ENCODE results near the gene SPAG4. TPM values are rescaled to one million over a fixed set of nuclear protein-coding genes. Genes with fewer than 3 reads are reported as not detected.

SPAG4 gene
- total and polyA plus RNA-seq, 10 donors: 2.5 to 32.1 (median 11.5) TPM

- DNase-seq: peak; percentile 89
- Histone ChIP-seq H3K36me3 (peaks cover 0 to 12% (median 0%) of the 10 kb centered on the region in 6 donors), H3K4me1 (peaks cover 23 to 65% (median 47%) of the 10 kb centered on the region in 6 donors), H3K9me3 (no peaks in the 10 kb centered on the region), H3K27ac (peak overlapping the region; percentile 1 to 96 (median 92)), H3K4me3 (peak overlapping the region; percentile 30 to 81 (median 50)), H3K27me3 (replicated peaks in 1 of 7) (peaks cover 0 to 20% (median 0%) of the 10 kb centered on the region in 7 donors)
- intact Hi-C loops (cut with DNase I; ENCODE audit: low total_unique reads): loop anchor here (5.0 to 10.0 kb wide), 2 partner anchors 45 to 73 kb away; partner anchors contain the start of genes CPNE1, ERGIC3 and RBM12
- WGBS, 5 donors: 7 to 15% (median 11%) methylated on average over 22 of the region's 22 CpGs
- TF ChIP-seq POLR2AphosphoS5 (IDR thresholded peaks at IDR 0.05): peak; percentile 13 to 26 (median 19)
- TF ChIP-seq POLR2A (IDR thresholded peaks at IDR 0.05): no peak
- peak in 6 of 11 experiments; percentile 12 to 47 (median 25) for TF ChIP-seq CTCF (IDR thresholded peaks at IDR 0.05 in 8 of 11, conservative IDR thresholded peaks at IDR 0.05 in 3 of 11)
Observed at GRCh38 chr20:35617397-35618262, 2.0 kb downstream of the SPAG4 start.

- 10 to 30% (median 12%) methylated on average over 15 to 35 of the region's 35 CpGs for WGBS, 5 donors
- H3K27me3 ChIP-seq (replicated peaks in 1 of 7): peaks cover 0 to 20% (median 0%) of the 10 kb centered on the region in 7 donors
- H3K27ac ChIP-seq: peak overlapping the region in 5 of 8 donors; percentile 21 to 96 (median 51)
- no peaks in the 10 kb centered on the region for H3K9me3 ChIP-seq
- intact Hi-C loops (cut with DNase I; ENCODE audit: low total_unique reads): loop anchor here (5.0 to 10.0 kb wide), 2 partner anchors 44 to 74 kb away; partner anchors contain the start of genes CPNE1, ERGIC3 and RBM12
- peaks cover 0 to 15% (median 0%) of the 10 kb centered on the region in 6 donors for H3K36me3 ChIP-seq
- no peak for TF ChIP-seq POLR2A (IDR thresholded peaks at IDR 0.05)
- peak in 1 of 3 donors; percentile 14 for TF ChIP-seq POLR2AphosphoS5 (IDR thresholded peaks at IDR 0.05)
- H3K4me3 ChIP-seq: peak overlapping the region; percentile 41 to 81 (median 46)
- DNase-seq: peak; percentile 84
- peaks cover 23 to 65% (median 47%) of the 10 kb centered on the region in 6 donors for H3K4me1 ChIP-seq
Observed at GRCh38 chr20:35618263-35619131, 2.9 kb downstream of the SPAG4 start.

GRCh38 chr20:35619196-35620095, 3.8 kb downstream of the SPAG4 start:
- intact Hi-C loops (cut with DNase I; ENCODE audit: low total_unique reads): loop anchor here (5.0 to 10.0 kb wide), 3 partner anchors 43 to 155 kb away; partner anchors contain the start of genes CPNE1, ERGIC3 and RBM12
- Histone ChIP-seq H3K4me1 (peaks cover 23 to 64% (median 47%) of the 10 kb centered on the region in 6 donors), H3K36me3 (peaks cover 0 to 24% (median under 1%) of the 10 kb centered on the region in 6 donors), H3K27me3 (replicated peaks in 1 of 7) (peaks cover 0 to 20% (median 0%) of the 10 kb centered on the region in 7 donors), H3K27ac (peak overlapping the region in 5 of 8 donors; percentile 21 to 96 (median 51)), H3K4me3 (peak overlapping the region; percentile 41 to 81 (median 46)), H3K9me3 (no peaks in the 10 kb centered on the region)
- peak; percentile 94 for DNase-seq
- TF ChIP-seq POLR2AphosphoS5 (IDR thresholded peaks at IDR 0.05) (peak; percentile 66 to 87 (median 74)), CTCF (IDR thresholded peaks at IDR 0.05 in 8 of 11, conservative IDR thresholded peaks at IDR 0.05 in 3 of 11) (peak in 9 of 11 experiments; percentile 26 to 64 (median 51)), POLR2A (IDR thresholded peaks at IDR 0.05) (no peak)
- WGBS, 5 donors: 4 to 17% (median 5%) methylated on average over 12 to 49 of the region's 49 CpGs
